Measurements from ENCODE around the gene RMND5B. TPM values are rescaled to one million over a fixed set of nuclear protein-coding genes. Genes with fewer than 3 reads are reported as not detected.

The RMND5B gene
- total and polyA plus RNA-seq, 2 experiments from 2014 or later: 57.2 to 58.8 TPM

GRCh38 chr5:178162481-178162880 is 31.7 kb downstream of the RMND5B start:
- Histone ChIP-seq H3K4me1 (ENCODE audit: low read depth) (no peaks in the 10 kb centered on the region), H3K27ac (no peak overlapping the region), H3K36me3 (no peaks in the 10 kb centered on the region), H3K9me3 (ENCODE audit: low read depth) (no peaks in the 10 kb centered on the region), H3K4me3 (no peak overlapping the region), H3K27me3 (peaks cover 17% of the 10 kb centered on the region)
- TF ChIP-seq, protein P1, sequence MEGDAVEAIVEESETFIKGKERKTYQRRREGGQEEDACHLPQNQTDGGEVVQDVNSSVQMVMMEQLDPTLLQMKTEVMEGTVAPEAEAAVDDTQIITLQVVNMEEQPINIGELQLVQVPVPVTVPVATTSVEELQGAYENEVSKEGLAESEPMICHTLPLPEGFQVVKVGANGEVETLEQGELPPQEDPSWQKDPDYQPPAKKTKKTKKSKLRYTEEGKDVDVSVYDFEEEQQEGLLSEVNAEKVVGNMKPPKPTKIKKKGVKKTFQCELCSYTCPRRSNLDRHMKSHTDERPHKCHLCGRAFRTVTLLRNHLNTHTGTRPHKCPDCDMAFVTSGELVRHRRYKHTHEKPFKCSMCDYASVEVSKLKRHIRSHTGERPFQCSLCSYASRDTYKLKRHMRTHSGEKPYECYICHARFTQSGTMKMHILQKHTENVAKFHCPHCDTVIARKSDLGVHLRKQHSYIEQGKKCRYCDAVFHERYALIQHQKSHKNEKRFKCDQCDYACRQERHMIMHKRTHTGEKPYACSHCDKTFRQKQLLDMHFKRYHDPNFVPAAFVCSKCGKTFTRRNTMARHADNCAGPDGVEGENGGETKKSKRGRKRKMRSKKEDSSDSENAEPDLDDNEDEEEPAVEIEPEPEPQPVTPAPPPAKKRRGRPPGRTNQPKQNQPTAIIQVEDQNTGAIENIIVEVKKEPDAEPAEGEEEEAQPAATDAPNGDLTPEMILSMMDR (IDR thresholded peaks at IDR 0.05; ENCODE audit: low read depth, low read length): no peak
- DNase-seq (ENCODE audit: low read depth in 1 of 2, low spot score in 1 of 2): no peak

GRCh38 chr5:178163772-178164735 is 33.2 kb downstream of the RMND5B start:
- no peaks in the 10 kb centered on the region for H3K9me3 ChIP-seq (ENCODE audit: low read depth)
- H3K27me3 ChIP-seq: peaks cover 17% of the 10 kb centered on the region
- TF ChIP-seq, protein P1 (IDR thresholded peaks at IDR 0.05; ENCODE audit: low read depth, low read length): peak; percentile 99
- no peak overlapping the region for H3K27ac ChIP-seq
- peak; percentile 78 to 86 for DNase-seq (ENCODE audit: low read depth in 1 of 2, low spot score in 1 of 2)
- H3K4me1 ChIP-seq (ENCODE audit: low read depth): no peaks in the 10 kb centered on the region
- H3K4me3 ChIP-seq: no peak overlapping the region
- H3K36me3 ChIP-seq: no peaks in the 10 kb centered on the region

GRCh38 chr5:178165581-178165980 is 34.8 kb downstream of the RMND5B start:
- H3K27me3 ChIP-seq: peaks cover 17% of the 10 kb centered on the region
- TF ChIP-seq, protein P1 (IDR thresholded peaks at IDR 0.05; ENCODE audit: low read depth, low read length): no peak
- no peak overlapping the region for H3K27ac ChIP-seq
- no peaks in the 10 kb centered on the region for H3K4me1 ChIP-seq (ENCODE audit: low read depth)
- no peak for DNase-seq (ENCODE audit: low read depth in 1 of 2, low spot score in 1 of 2)
- H3K9me3 ChIP-seq (ENCODE audit: low read depth): no peaks in the 10 kb centered on the region
- H3K36me3 ChIP-seq: no peaks in the 10 kb centered on the region
- no peak overlapping the region for H3K4me3 ChIP-seq

DNA sequence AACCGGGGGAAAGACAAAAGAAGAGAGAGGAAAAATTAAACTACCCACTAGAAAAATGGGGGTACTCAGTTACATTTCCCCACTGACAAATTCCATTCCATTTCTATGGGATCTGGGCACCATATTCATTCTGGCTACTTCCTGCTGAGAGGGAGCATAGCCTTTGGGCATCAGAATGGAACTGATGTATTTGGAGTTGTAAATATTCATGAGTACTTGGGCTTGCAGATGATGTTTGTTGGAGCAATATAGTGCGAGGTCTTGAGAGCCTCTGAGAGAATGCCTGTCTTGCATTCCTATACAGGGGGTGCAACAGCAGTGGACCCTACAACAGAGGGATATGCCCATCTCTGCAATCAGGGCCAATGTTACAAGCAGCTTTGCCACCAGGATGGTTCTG is 39.6 kb downstream of the RMND5B start:
- no peaks in the 10 kb centered on the region for H3K27me3 ChIP-seq
- H3K9me3 ChIP-seq (ENCODE audit: low read depth): no peaks in the 10 kb centered on the region
- no peaks in the 10 kb centered on the region for H3K36me3 ChIP-seq
- no peak overlapping the region for H3K4me3 ChIP-seq
- no peak for DNase-seq (ENCODE audit: low read depth in 1 of 2, low spot score in 1 of 2)
- H3K27ac ChIP-seq: no peak overlapping the region
- H3K4me1 ChIP-seq (ENCODE audit: low read depth): no peaks in the 10 kb centered on the region
- TF ChIP-seq, protein P1 (IDR thresholded peaks at IDR 0.05; ENCODE audit: low read depth, low read length): no peak

DNA sequence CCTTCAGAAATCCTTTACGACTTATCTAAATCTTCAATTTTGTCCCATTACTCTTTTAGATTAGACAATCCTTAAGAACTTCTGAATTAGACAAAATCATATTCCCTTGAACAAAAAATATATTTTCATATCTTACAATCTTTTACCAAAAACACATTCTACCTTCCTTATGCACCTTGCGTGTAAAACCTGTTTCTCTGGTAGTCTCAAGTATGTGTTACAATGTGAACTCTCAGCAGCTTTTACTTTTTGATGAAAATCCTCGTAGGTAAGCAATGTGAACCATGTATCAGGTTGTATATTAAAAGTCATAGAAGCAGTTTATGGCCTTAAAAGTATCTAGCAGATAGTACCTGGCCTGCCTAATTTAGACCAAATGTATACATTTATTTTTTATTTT is 43.6 kb downstream of the RMND5B start:
- TF ChIP-seq, protein P1 (IDR thresholded peaks at IDR 0.05; ENCODE audit: low read depth, low read length): no peak
- no peak overlapping the region for H3K4me3 ChIP-seq
- DNase-seq (ENCODE audit: low read depth in 1 of 2, low spot score in 1 of 2): no peak
- no peaks in the 10 kb centered on the region for H3K9me3 ChIP-seq (ENCODE audit: low read depth)
- no peak overlapping the region for H3K27ac ChIP-seq
- no peaks in the 10 kb centered on the region for H3K4me1 ChIP-seq (ENCODE audit: low read depth)
- no peaks in the 10 kb centered on the region for H3K36me3 ChIP-seq
- no peaks in the 10 kb centered on the region for H3K27me3 ChIP-seq
